ENCODE measurements around the gene AP1AR. TPM values are rescaled to one million over a fixed set of nuclear protein-coding genes. Genes with fewer than 3 reads are reported as not detected.
A peak's percentile ranks its signal among the peaks of the same experiment; 100 is the strongest.

Gene AP1AR
- total RNA-seq, 6 experiments from 2014 or later: 9.2 to 13.8 (median 11.1) TPM

GRCh38 chr4:112277220-112277619 is 45.6 kb downstream of the AP1AR start:
- peaks cover 0 to 3% (median 0%) of the 10 kb centered on the region in 4 donors for H3K36me3 ChIP-seq
- no peak overlapping the region for H3K4me3 ChIP-seq
- intact Hi-C loops (cut with DNase I): no loop called here
- no peaks in the 10 kb centered on the region for H3K27me3 ChIP-seq
- TF ChIP-seq CTCF (IDR thresholded peaks at IDR 0.05): no peak
- TF ChIP-seq POLR2A (IDR thresholded peaks at IDR 0.05): no peak
- DNase-seq: no peak
- peaks cover 0 to 2% (median 0%) of the 10 kb centered on the region in 4 donors for H3K9me3 ChIP-seq
- no peak overlapping the region for H3K27ac ChIP-seq
- ATAC-seq: no peak
- H3K4me1 ChIP-seq: peaks cover 0 to 8% (median 0%) of the 10 kb centered on the region in 4 donors
- WGBS (ENCODE audit: insufficient coverage, low coverage, low lambda C conversion rate, missing lambda C conversion rate): 94% methylated on average over 3 of the region's 3 CpGs

- DNase-seq (no peak), ATAC-seq (no peak)
- Histone ChIP-seq H3K27me3 (no peaks in the 10 kb centered on the region), H3K4me3 (no peak overlapping the region), H3K9me3 (no peaks in the 10 kb centered on the region), H3K4me1 (peaks cover 0 to 8% (median 0%) of the 10 kb centered on the region in 4 donors), H3K36me3 (peaks cover 0 to 3% (median 0%) of the 10 kb centered on the region in 4 donors), H3K27ac (no peak overlapping the region)
- WGBS (ENCODE audit: insufficient coverage, low coverage, low lambda C conversion rate, missing lambda C conversion rate): 84% methylated on average over 10 of the region's 10 CpGs
- TF ChIP-seq POLR2A (IDR thresholded peaks at IDR 0.05): no peak
- TF ChIP-seq CTCF (IDR thresholded peaks at IDR 0.05): no peak
- intact Hi-C loops (cut with DNase I): no loop called here
Observed at GRCh38 chr4:112277705-112278448, 46.3 kb downstream of the AP1AR start.

- no peak overlapping the region for H3K4me3 ChIP-seq
- TF ChIP-seq POLR2A (IDR thresholded peaks at IDR 0.05): no peak
- TF ChIP-seq CTCF (IDR thresholded peaks at IDR 0.05): no peak
- H3K36me3 ChIP-seq: peaks cover 0 to 3% (median 0%) of the 10 kb centered on the region in 4 donors
- intact Hi-C loops (cut with DNase I): no loop called here
- WGBS (ENCODE audit: insufficient coverage, low coverage, low lambda C conversion rate, missing lambda C conversion rate): 35% methylated on average over 10 of the region's 10 CpGs
- ATAC-seq (peak in 2 of 4 donors; percentile 38 to 45), DNase-seq (no peak)
- peaks cover 0 to 22% (median 0%) of the 10 kb centered on the region in 4 donors for H3K4me1 ChIP-seq
- no peaks in the 10 kb centered on the region for H3K27me3 ChIP-seq
- no peak overlapping the region for H3K27ac ChIP-seq
- H3K9me3 ChIP-seq: no peaks in the 10 kb centered on the region
Observed at GRCh38 chr4:112279025-112279881, 47.7 kb downstream of the AP1AR start.

GRCh38 chr4:112279882-112280315 is 48.3 kb downstream of the AP1AR start:
- intact Hi-C loops (cut with DNase I): no loop called here
- ATAC-seq: no peak
- Histone ChIP-seq H3K9me3 (no peaks in the 10 kb centered on the region), H3K4me3 (no peak overlapping the region), H3K36me3 (peaks cover 0 to 3% (median 0%) of the 10 kb centered on the region in 4 donors), H3K4me1 (peaks cover 0 to 23% (median 0%) of the 10 kb centered on the region in 4 donors), H3K27ac (no peak overlapping the region), H3K27me3 (no peaks in the 10 kb centered on the region)
- WGBS (ENCODE audit: insufficient coverage, low coverage, low lambda C conversion rate, missing lambda C conversion rate): 84% methylated on average over 7 of the region's 7 CpGs
- DNase-seq: no peak
- TF ChIP-seq POLR2A (IDR thresholded peaks at IDR 0.05) (no peak), CTCF (IDR thresholded peaks at IDR 0.05) (no peak)
